Erythroblast (primary cell): ENCODE results near the gene SLC19A3.

Source experiments
- GATA1 ChIP-seq: IDR thresholded peaks from 2 replicates; pipeline ENCODE4 v1.6.1; 2011; ENCODE audit warnings: low read depth, mild to moderate bottlenecking, control low read depth, low read length, moderate library complexity
- POLR2A ChIP-seq: IDR thresholded peaks from 2 replicates; pipeline ENCODE4 v1.6.1; 2011; ENCODE audit warnings: mild to moderate bottlenecking, low read length

- TF ChIP-seq POLR2A (no peak), GATA1 (no peak)
These were observed 33.6 kb downstream of the SLC19A3 start for GRCh38 chr2:227684258-227684657.
